ENCODE results near the gene IFT81.

The IFT81 gene

GRCh38 chr12:110171186-110171538 is 47.0 kb downstream of the IFT81 start:
- TF ChIP-seq CTCF (conservative IDR thresholded peaks at IDR 0.05; ENCODE audit: control insufficient read depth, insufficient read depth, low read depth, low read length) = no peak
- DNase-seq (ENCODE audit: low read depth) = no peak
- no peak overlapping the region for H3K4me3 ChIP-seq (ENCODE audit: control insufficient read depth, low read depth, low read length)

- DNase-seq (ENCODE audit: low read depth) = no peak
- H3K4me3 ChIP-seq (ENCODE audit: control insufficient read depth, low read depth, low read length) = no peak overlapping the region
- TF ChIP-seq CTCF (conservative IDR thresholded peaks at IDR 0.05; ENCODE audit: control insufficient read depth, insufficient read depth, low read depth, low read length) = no peak
Observed at GRCh38 chr12:110171636-110172035, 47.5 kb downstream of the IFT81 start.

GRCh38 chr12:110174373-110174996 is 50.3 kb downstream of the IFT81 start:
- no peak for TF ChIP-seq CTCF (conservative IDR thresholded peaks at IDR 0.05; ENCODE audit: control insufficient read depth, insufficient read depth, low read depth, low read length)
- DNase-seq (ENCODE audit: low read depth) = no peak
- no peak overlapping the region for H3K4me3 ChIP-seq (ENCODE audit: control insufficient read depth, low read depth, low read length)

GRCh38 chr12:110175201-110175600 is 51.0 kb downstream of the IFT81 start:
- H3K4me3 ChIP-seq (ENCODE audit: control insufficient read depth, low read depth, low read length) = no peak overlapping the region
- DNase-seq (ENCODE audit: low read depth) = no peak
- no peak for TF ChIP-seq CTCF (conservative IDR thresholded peaks at IDR 0.05; ENCODE audit: control insufficient read depth, insufficient read depth, low read depth, low read length)

- DNase-seq (ENCODE audit: low read depth) = peak; percentile 61
- H3K4me3 ChIP-seq (ENCODE audit: control insufficient read depth, low read depth, low read length) = no peak overlapping the region
- no peak for TF ChIP-seq CTCF (conservative IDR thresholded peaks at IDR 0.05; ENCODE audit: control insufficient read depth, insufficient read depth, low read depth, low read length)
Observed at GRCh38 chr12:110176745-110177144, 52.6 kb downstream of the IFT81 start.

- peak; percentile 61 for DNase-seq (ENCODE audit: low read depth)
- no peak overlapping the region for H3K4me3 ChIP-seq (ENCODE audit: control insufficient read depth, low read depth, low read length)
- no peak for TF ChIP-seq CTCF (conservative IDR thresholded peaks at IDR 0.05; ENCODE audit: control insufficient read depth, insufficient read depth, low read depth, low read length)
Observed at GRCh38 chr12:110179291-110179690, 55.1 kb downstream of the IFT81 start.

- peak; percentile 35 for DNase-seq (ENCODE audit: low read depth)
- TF ChIP-seq CTCF (conservative IDR thresholded peaks at IDR 0.05; ENCODE audit: control insufficient read depth, insufficient read depth, low read depth, low read length) = no peak
- no peak overlapping the region for H3K4me3 ChIP-seq (ENCODE audit: control insufficient read depth, low read depth, low read length)
Observed at GRCh38 chr12:110180591-110181005, 56.4 kb downstream of the IFT81 start.

All from fibroblast of mammary gland (primary cell).